ENCODE measurements around the gene NAAA.
"Not testable (repeated sequence)": the region's sequence is repeated elsewhere in the genome, so short reads cannot be mapped to it uniquely, and the experiment has no call there.

NAAA gene

GRCh38 chr4:75963558-75963957 is 22.7 kb upstream of the NAAA start:
- ChIA-PET POLR2A (no interaction called here), CTCF (no interaction called here)
- no peaks in the 10 kb centered on the region for H3K27me3 ChIP-seq (replicated peaks in 2 of 5; ENCODE audit: control insufficient read depth in 4 of 5, insufficient read depth in 5 of 5, low read length in 4 of 5)
- no peaks in the 10 kb centered on the region for H3K4me1 ChIP-seq (ENCODE audit: control extremely low read depth in 1 of 4, control insufficient read depth in 4 of 4, insufficient read depth in 4 of 4, low read length in 3 of 4)
- H3K9me3 ChIP-seq (ENCODE audit: control extremely low read depth in 1 of 5, control insufficient read depth in 4 of 5, insufficient read depth in 2 of 5, low read depth in 1 of 5, low read length in 4 of 5), result peaks cover 1 to 24% (median 8%) of the 10 kb centered on the region in 5 experiments
- no CpG with 5 or more reads among the region's 2 CpGs for WGBS (ENCODE audit: insufficient coverage)
- no peak overlapping the region for H3K27ac ChIP-seq (ENCODE audit: insufficient read depth in 1 of 2, low read depth in 1 of 2, low read length in 2 of 2, poor library complexity in 1 of 2, severe bottlenecking in 2 of 2)
- H3K4me3 ChIP-seq (ENCODE audit: control insufficient read depth in 1 of 7, extremely low read depth in 1 of 7, insufficient read depth in 4 of 7, low read depth in 2 of 7, low read length in 6 of 7), result no peak overlapping the region
- peaks cover 45 to 82% (median 63%) of the 10 kb centered on the region in 4 experiments for H3K36me3 ChIP-seq (ENCODE audit: control insufficient read depth in 4 of 4, insufficient read depth in 4 of 4, low read length in 3 of 4)
- DNase-seq, result no peak

GRCh38 chr4:75962072-75962471 is 21.3 kb upstream of the NAAA start:
- H3K36me3 ChIP-seq (ENCODE audit: control insufficient read depth in 4 of 4, insufficient read depth in 4 of 4, low read length in 3 of 4), result peaks cover 47 to 82% (median 64%) of the 10 kb centered on the region in 4 experiments

GRCh38 chr4:75958546-75958945 is 17.7 kb upstream of the NAAA start:
- DNase-seq; CTCF ChIA-PET; POLR2A ChIA-PET; H3K27me3 ChIP-seq (replicated peaks in 2 of 5; ENCODE audit: control insufficient read depth in 4 of 5, insufficient read depth in 5 of 5, low read length in 4 of 5); H3K9me3 ChIP-seq (ENCODE audit: control extremely low read depth in 1 of 5, control insufficient read depth in 4 of 5, insufficient read depth in 2 of 5, low read depth in 1 of 5, low read length in 4 of 5); H3K4me3 ChIP-seq (ENCODE audit: control insufficient read depth in 1 of 7, extremely low read depth in 1 of 7, insufficient read depth in 4 of 7, low read depth in 2 of 7, low read length in 6 of 7); H3K27ac ChIP-seq (ENCODE audit: insufficient read depth in 1 of 2, low read depth in 1 of 2, low read length in 2 of 2, poor library complexity in 1 of 2, severe bottlenecking in 2 of 2); H3K4me1 ChIP-seq (ENCODE audit: control extremely low read depth in 1 of 4, control insufficient read depth in 4 of 4, insufficient read depth in 4 of 4, low read length in 3 of 4): not testable (repeated sequence)
- peaks cover 39 to 81% (median 56%) of the 10 kb centered on the region in 4 experiments for H3K36me3 ChIP-seq (ENCODE audit: control insufficient read depth in 4 of 4, insufficient read depth in 4 of 4, low read length in 3 of 4)
- WGBS (ENCODE audit: insufficient coverage), result 92% methylated on average over 1 of the region's 7 CpGs

More at GRCh38 chr4:75962072-75962471, 21.3 kb upstream of the NAAA start:
- H3K27me3 ChIP-seq (replicated peaks in 2 of 5; ENCODE audit: control insufficient read depth in 4 of 5, insufficient read depth in 5 of 5, low read length in 4 of 5); H3K4me3 ChIP-seq (ENCODE audit: control insufficient read depth in 1 of 7, extremely low read depth in 1 of 7, insufficient read depth in 4 of 7, low read depth in 2 of 7, low read length in 6 of 7); DNase-seq; CTCF ChIA-PET; H3K4me1 ChIP-seq (ENCODE audit: control extremely low read depth in 1 of 4, control insufficient read depth in 4 of 4, insufficient read depth in 4 of 4, low read length in 3 of 4); POLR2A ChIA-PET; H3K27ac ChIP-seq (ENCODE audit: insufficient read depth in 1 of 2, low read depth in 1 of 2, low read length in 2 of 2, poor library complexity in 1 of 2, severe bottlenecking in 2 of 2): not testable (repeated sequence)
- no CpG with 5 or more reads among the region's 4 CpGs for WGBS (ENCODE audit: insufficient coverage)
- H3K9me3 ChIP-seq (ENCODE audit: control extremely low read depth in 1 of 5, control insufficient read depth in 4 of 5, insufficient read depth in 2 of 5, low read depth in 1 of 5, low read length in 4 of 5), result peaks cover 1 to 24% (median 8%) of the 10 kb centered on the region in 5 experiments

- H3K9me3 ChIP-seq (ENCODE audit: control extremely low read depth in 1 of 5, control insufficient read depth in 4 of 5, insufficient read depth in 2 of 5, low read depth in 1 of 5, low read length in 4 of 5); DNase-seq; H3K4me3 ChIP-seq (ENCODE audit: control insufficient read depth in 1 of 7, extremely low read depth in 1 of 7, insufficient read depth in 4 of 7, low read depth in 2 of 7, low read length in 6 of 7); POLR2A ChIA-PET; H3K4me1 ChIP-seq (ENCODE audit: control extremely low read depth in 1 of 4, control insufficient read depth in 4 of 4, insufficient read depth in 4 of 4, low read length in 3 of 4); H3K27me3 ChIP-seq (replicated peaks in 2 of 5; ENCODE audit: control insufficient read depth in 4 of 5, insufficient read depth in 5 of 5, low read length in 4 of 5); H3K27ac ChIP-seq (ENCODE audit: insufficient read depth in 1 of 2, low read depth in 1 of 2, low read length in 2 of 2, poor library complexity in 1 of 2, severe bottlenecking in 2 of 2): not testable (repeated sequence)
- 100% methylated on average over 3 of the region's 5 CpGs for WGBS (ENCODE audit: insufficient coverage)
- peaks cover 33 to 84% (median 56%) of the 10 kb centered on the region in 4 experiments for H3K36me3 ChIP-seq (ENCODE audit: control insufficient read depth in 4 of 4, insufficient read depth in 4 of 4, low read length in 3 of 4)
- CTCF ChIA-PET, result interaction anchor here (1.6 kb wide), 1 partner anchor 39 kb away, joined by 5 read pairs; no protein-coding TSS in a partner anchor
Observed at GRCh38 chr4:75954811-75955210, 14.0 kb upstream of the NAAA start.

- POLR2A ChIA-PET, result no interaction called here
- Histone ChIP-seq H3K4me1 (ENCODE audit: control extremely low read depth in 1 of 4, control insufficient read depth in 4 of 4, insufficient read depth in 4 of 4, low read length in 3 of 4) (no peaks in the 10 kb centered on the region), H3K27me3 (replicated peaks in 2 of 5; ENCODE audit: control insufficient read depth in 4 of 5, insufficient read depth in 5 of 5, low read length in 4 of 5) (no peaks in the 10 kb centered on the region), H3K4me3 (ENCODE audit: control insufficient read depth in 1 of 7, extremely low read depth in 1 of 7, insufficient read depth in 4 of 7, low read depth in 2 of 7, low read length in 6 of 7) (no peak overlapping the region), H3K36me3 (ENCODE audit: control insufficient read depth in 4 of 4, insufficient read depth in 4 of 4, low read length in 3 of 4) (peaks cover 31 to 79% (median 53%) of the 10 kb centered on the region in 4 experiments), H3K9me3 (ENCODE audit: control extremely low read depth in 1 of 5, control insufficient read depth in 4 of 5, insufficient read depth in 2 of 5, low read depth in 1 of 5, low read length in 4 of 5) (no peaks in the 10 kb centered on the region), H3K27ac (ENCODE audit: insufficient read depth in 1 of 2, low read depth in 1 of 2, low read length in 2 of 2, poor library complexity in 1 of 2, severe bottlenecking in 2 of 2) (no peak overlapping the region)
- CTCF ChIA-PET, result interaction anchor here (1.4 kb wide), 1 partner anchor 23 kb away, joined by 3 read pairs; no protein-coding TSS in a partner anchor
- DNase-seq, result no peak
- WGBS (ENCODE audit: insufficient coverage), result 100% methylated on average over 1 of the region's 2 CpGs
Observed at GRCh38 chr4:75953509-75953908, 12.7 kb upstream of the NAAA start.

GRCh38 chr4:75950213-75950815 is 9.5 kb upstream of the NAAA start:
- CTCF ChIA-PET, result interaction anchor here (0.7 kb wide), 1 partner anchor 307 kb away, joined by 3 read pairs; no protein-coding TSS in a partner anchor
- no peak overlapping the region for H3K4me3 ChIP-seq (ENCODE audit: control insufficient read depth in 1 of 7, extremely low read depth in 1 of 7, insufficient read depth in 4 of 7, low read depth in 2 of 7, low read length in 6 of 7)
- H3K9me3 ChIP-seq (ENCODE audit: control extremely low read depth in 1 of 5, control insufficient read depth in 4 of 5, insufficient read depth in 2 of 5, low read depth in 1 of 5, low read length in 4 of 5), result no peaks in the 10 kb centered on the region
- POLR2A ChIA-PET, result no interaction called here
- peaks cover 17 to 54% (median 33%) of the 10 kb centered on the region in 4 experiments for H3K36me3 ChIP-seq (ENCODE audit: control insufficient read depth in 4 of 4, insufficient read depth in 4 of 4, low read length in 3 of 4)
- H3K4me1 ChIP-seq (ENCODE audit: control extremely low read depth in 1 of 4, control insufficient read depth in 4 of 4, insufficient read depth in 4 of 4, low read length in 3 of 4), result no peaks in the 10 kb centered on the region
- no peaks in the 10 kb centered on the region for H3K27me3 ChIP-seq (replicated peaks in 2 of 5; ENCODE audit: control insufficient read depth in 4 of 5, insufficient read depth in 5 of 5, low read length in 4 of 5)
- 80% methylated on average over 1 of the region's 3 CpGs for WGBS (ENCODE audit: insufficient coverage)
- DNase-seq, result no peak
- H3K27ac ChIP-seq (ENCODE audit: insufficient read depth in 1 of 2, low read depth in 1 of 2, low read length in 2 of 2, poor library complexity in 1 of 2, severe bottlenecking in 2 of 2), result no peak overlapping the region

GRCh38 chr4:75948822-75949444 is 8.1 kb upstream of the NAAA start:
- H3K9me3 ChIP-seq (ENCODE audit: control extremely low read depth in 1 of 5, control insufficient read depth in 4 of 5, insufficient read depth in 2 of 5, low read depth in 1 of 5, low read length in 4 of 5), result no peaks in the 10 kb centered on the region
- no peak overlapping the region for H3K4me3 ChIP-seq (ENCODE audit: control insufficient read depth in 1 of 7, extremely low read depth in 1 of 7, insufficient read depth in 4 of 7, low read depth in 2 of 7, low read length in 6 of 7)
- H3K36me3 ChIP-seq (ENCODE audit: control insufficient read depth in 4 of 4, insufficient read depth in 4 of 4, low read length in 3 of 4), result peaks cover 17 to 46% (median 30%) of the 10 kb centered on the region in 4 experiments
- CTCF ChIA-PET, result no interaction called here
- 88% methylated on average over 4 of the region's 5 CpGs for WGBS (ENCODE audit: insufficient coverage)
- H3K4me1 ChIP-seq (ENCODE audit: control extremely low read depth in 1 of 4, control insufficient read depth in 4 of 4, insufficient read depth in 4 of 4, low read length in 3 of 4), result no peaks in the 10 kb centered on the region
- DNase-seq, result no peak
- no peaks in the 10 kb centered on the region for H3K27me3 ChIP-seq (replicated peaks in 2 of 5; ENCODE audit: control insufficient read depth in 4 of 5, insufficient read depth in 5 of 5, low read length in 4 of 5)
- H3K27ac ChIP-seq (ENCODE audit: insufficient read depth in 1 of 2, low read depth in 1 of 2, low read length in 2 of 2, poor library complexity in 1 of 2, severe bottlenecking in 2 of 2), result no peak overlapping the region
- POLR2A ChIA-PET, result no interaction called here
